ENCODE results near the gene GSE1.

DNA sequence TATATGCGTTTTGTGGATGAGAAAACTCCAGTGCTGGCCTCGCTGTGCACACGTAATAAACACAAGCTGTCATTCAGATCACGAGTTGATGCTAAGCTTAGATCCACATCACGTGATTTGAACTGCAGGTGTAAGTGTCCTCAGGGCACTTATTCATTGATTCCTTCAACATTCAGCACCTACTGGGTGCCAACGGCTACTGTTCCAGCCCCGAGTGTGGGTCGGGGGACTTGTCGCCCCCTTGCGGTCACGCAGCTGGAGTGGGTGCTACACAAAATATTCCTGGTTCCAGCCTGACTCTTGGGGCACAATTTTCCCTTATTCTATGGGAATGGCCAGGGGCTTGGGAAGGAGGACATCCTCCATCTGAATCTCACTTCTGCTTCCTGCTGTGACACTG lies 105.6 kb downstream of the GSE1 start:
- TF ChIP-seq, protein P1, sequence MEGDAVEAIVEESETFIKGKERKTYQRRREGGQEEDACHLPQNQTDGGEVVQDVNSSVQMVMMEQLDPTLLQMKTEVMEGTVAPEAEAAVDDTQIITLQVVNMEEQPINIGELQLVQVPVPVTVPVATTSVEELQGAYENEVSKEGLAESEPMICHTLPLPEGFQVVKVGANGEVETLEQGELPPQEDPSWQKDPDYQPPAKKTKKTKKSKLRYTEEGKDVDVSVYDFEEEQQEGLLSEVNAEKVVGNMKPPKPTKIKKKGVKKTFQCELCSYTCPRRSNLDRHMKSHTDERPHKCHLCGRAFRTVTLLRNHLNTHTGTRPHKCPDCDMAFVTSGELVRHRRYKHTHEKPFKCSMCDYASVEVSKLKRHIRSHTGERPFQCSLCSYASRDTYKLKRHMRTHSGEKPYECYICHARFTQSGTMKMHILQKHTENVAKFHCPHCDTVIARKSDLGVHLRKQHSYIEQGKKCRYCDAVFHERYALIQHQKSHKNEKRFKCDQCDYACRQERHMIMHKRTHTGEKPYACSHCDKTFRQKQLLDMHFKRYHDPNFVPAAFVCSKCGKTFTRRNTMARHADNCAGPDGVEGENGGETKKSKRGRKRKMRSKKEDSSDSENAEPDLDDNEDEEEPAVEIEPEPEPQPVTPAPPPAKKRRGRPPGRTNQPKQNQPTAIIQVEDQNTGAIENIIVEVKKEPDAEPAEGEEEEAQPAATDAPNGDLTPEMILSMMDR (IDR thresholded peaks at IDR 0.05): peak; percentile 73
- TF ChIP-seq ZFX (IDR thresholded peaks at IDR 0.05; ENCODE audit: borderline replicate concordance): no peak
